ENCODE results near the gene EFNA1. TPM values are rescaled to one million over a fixed set of nuclear protein-coding genes. Genes with fewer than 3 reads are reported as not detected.
A peak's percentile ranks its signal among the peaks of the same experiment; 100 is the strongest.

Gene EFNA1
- total and polyA plus RNA-seq, 7 donors: 5.5 to 42.6 (median 15.0) TPM

GRCh38 chr1:155082301-155083051 lies 45.2 kb upstream of the EFNA1 start:
- no peak overlapping the region for H3K27ac ChIP-seq
- peaks cover 0 to 53% (median 27%) of the 10 kb centered on the region in 3 donors for H3K27me3 ChIP-seq (ENCODE audit: insufficient read depth in 3 of 3, low read length in 2 of 3)
- no peaks in the 10 kb centered on the region for H3K9me3 ChIP-seq
- intact Hi-C loops (cut with DNase I): loop anchor here (5.0 kb wide), 2 partner anchors 40 to 110 kb away; partner anchors contain the start of genes CKS1B (in 1 of the 2) and SHC1 (in 1 of the 2)
- H3K36me3 ChIP-seq (ENCODE audit: insufficient read depth in 1 of 2, low read depth in 1 of 2): no peaks in the 10 kb centered on the region
- ATAC-seq (no peak), DNase-seq (no peak)
- WGBS, 3 donors: 7 to 11% (median 9%) methylated on average over 34 to 36 of the region's 36 CpGs
- peaks cover 28% of the 10 kb centered on the region for H3K4me1 ChIP-seq
- H3K4me3 ChIP-seq: peak overlapping the region; percentile 64
- TF ChIP-seq, protein P1, sequence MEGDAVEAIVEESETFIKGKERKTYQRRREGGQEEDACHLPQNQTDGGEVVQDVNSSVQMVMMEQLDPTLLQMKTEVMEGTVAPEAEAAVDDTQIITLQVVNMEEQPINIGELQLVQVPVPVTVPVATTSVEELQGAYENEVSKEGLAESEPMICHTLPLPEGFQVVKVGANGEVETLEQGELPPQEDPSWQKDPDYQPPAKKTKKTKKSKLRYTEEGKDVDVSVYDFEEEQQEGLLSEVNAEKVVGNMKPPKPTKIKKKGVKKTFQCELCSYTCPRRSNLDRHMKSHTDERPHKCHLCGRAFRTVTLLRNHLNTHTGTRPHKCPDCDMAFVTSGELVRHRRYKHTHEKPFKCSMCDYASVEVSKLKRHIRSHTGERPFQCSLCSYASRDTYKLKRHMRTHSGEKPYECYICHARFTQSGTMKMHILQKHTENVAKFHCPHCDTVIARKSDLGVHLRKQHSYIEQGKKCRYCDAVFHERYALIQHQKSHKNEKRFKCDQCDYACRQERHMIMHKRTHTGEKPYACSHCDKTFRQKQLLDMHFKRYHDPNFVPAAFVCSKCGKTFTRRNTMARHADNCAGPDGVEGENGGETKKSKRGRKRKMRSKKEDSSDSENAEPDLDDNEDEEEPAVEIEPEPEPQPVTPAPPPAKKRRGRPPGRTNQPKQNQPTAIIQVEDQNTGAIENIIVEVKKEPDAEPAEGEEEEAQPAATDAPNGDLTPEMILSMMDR (IDR thresholded peaks at IDR 0.05): no peak

DNA sequence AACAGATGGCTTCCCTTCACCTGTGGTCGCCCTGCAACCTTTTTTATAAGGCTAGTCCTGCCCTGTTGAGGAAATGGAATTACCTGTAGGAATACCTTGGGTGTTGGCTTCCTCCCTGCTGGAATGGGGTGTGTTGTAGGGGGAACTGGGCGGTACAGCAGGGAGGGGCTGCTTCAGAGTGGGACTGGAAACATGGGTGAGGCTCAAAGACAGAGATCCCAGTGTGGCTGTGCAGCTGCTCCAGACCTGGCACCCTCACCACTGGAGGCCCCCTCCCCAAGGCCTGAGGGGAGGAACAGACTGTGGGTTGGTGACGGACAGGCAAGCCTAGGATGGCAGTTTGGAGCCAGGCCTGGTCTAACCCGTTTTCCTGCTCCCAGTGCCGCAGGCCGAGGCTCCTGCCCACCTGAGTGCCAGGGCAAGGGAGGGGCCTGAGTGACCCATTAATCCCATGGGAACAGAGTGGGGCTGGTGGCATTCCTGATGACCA lies 44.6 kb upstream of the EFNA1 start:
- no peak overlapping the region for H3K4me3 ChIP-seq
- H3K27ac ChIP-seq: no peak overlapping the region
- H3K4me1 ChIP-seq: peaks cover 28% of the 10 kb centered on the region
- H3K27me3 ChIP-seq (ENCODE audit: insufficient read depth in 3 of 3, low read length in 2 of 3): peaks cover 0 to 53% (median 27%) of the 10 kb centered on the region in 3 donors
- intact Hi-C loops (cut with DNase I): loop anchor here (5.0 kb wide), 2 partner anchors 41 to 111 kb away; partner anchors contain the start of genes CKS1B (in 1 of the 2) and SHC1 (in 1 of the 2)
- DNase-seq (no peak), ATAC-seq (no peak)
- WGBS, 3 donors: 64 to 76% (median 68%) methylated on average over 6 of the region's 6 CpGs
- TF ChIP-seq, protein P1 (IDR thresholded peaks at IDR 0.05): no peak
- no peaks in the 10 kb centered on the region for H3K9me3 ChIP-seq
- no peaks in the 10 kb centered on the region for H3K36me3 ChIP-seq (ENCODE audit: insufficient read depth in 1 of 2, low read depth in 1 of 2)

- TF ChIP-seq, protein P1 (IDR thresholded peaks at IDR 0.05): no peak
- WGBS, 3 donors: 29 to 33% (median 30%) methylated on average over 21 of the region's 21 CpGs
- Histone ChIP-seq H3K9me3 (no peaks in the 10 kb centered on the region), H3K4me1 (peaks cover 28% of the 10 kb centered on the region), H3K27me3 (ENCODE audit: insufficient read depth in 3 of 3, low read length in 2 of 3) (peaks cover 0 to 49% (median 27%) of the 10 kb centered on the region in 3 donors), H3K27ac (no peak overlapping the region), H3K36me3 (ENCODE audit: insufficient read depth in 1 of 2, low read depth in 1 of 2) (no peaks in the 10 kb centered on the region), H3K4me3 (peak overlapping the region; percentile 69)
- intact Hi-C loops (cut with DNase I): loop anchor here (1.0 to 5.0 kb wide), 4 partner anchors 22 to 112 kb away; partner anchors contain the start of genes CKS1B (in 1 of the 2) and SHC1 (in 1 of the 2)
- DNase-seq: no peak
- peak in 2 of 4 donors; percentile 0 for ATAC-seq
Measured at GRCh38 chr1:155083865-155084721, 43.6 kb upstream of the EFNA1 start.

DNA sequence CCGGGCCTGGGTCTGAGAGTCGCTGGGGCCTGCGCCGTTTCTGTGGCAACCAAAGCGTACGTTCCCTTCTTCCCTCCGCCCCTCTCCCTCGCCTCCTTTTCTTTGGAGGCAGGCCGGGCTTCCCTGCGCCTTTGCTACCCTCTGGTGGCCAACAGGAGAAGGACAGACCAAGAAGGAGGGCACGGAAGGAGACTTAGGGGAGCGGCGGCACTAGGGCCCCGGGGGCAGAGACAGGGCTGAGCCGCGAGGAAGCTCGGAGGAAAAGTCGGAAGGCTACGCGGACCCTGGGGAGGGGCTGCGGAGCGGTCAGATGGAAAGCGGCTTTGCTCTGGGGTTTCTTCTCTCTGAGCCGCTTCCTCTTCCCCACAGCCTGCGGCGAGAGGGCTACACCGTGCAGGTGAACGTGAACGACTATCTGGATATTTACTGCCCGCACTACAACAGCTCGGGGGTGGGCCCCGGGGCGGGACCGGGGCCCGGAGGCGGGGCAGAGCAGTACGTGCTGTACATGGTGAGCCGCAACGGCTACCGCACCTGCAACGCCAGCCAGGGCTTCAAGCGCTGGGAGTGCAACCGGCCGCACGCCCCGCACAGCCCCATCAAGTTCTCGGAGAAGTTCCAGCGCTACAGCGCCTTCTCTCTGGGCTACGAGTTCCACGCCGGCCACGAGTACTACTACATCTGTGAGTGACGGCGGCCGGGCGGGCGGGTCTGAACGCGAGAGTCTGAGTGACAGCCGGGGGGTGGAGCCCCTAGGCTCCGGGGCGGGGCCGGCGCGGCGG lies 42.8 kb upstream of the EFNA1 start:
- 1% methylated on average over 49 to 67 of the region's 67 CpGs for WGBS, 3 donors
- Histone ChIP-seq H3K27me3 (ENCODE audit: insufficient read depth in 3 of 3, low read length in 2 of 3) (peaks cover 0 to 41% (median 21%) of the 10 kb centered on the region in 3 donors), H3K4me3 (peak overlapping the region; percentile 69), H3K27ac (peak overlapping the region; percentile 92), H3K9me3 (no peaks in the 10 kb centered on the region), H3K36me3 (ENCODE audit: insufficient read depth in 1 of 2, low read depth in 1 of 2) (no peaks in the 10 kb centered on the region), H3K4me1 (peaks cover 22% of the 10 kb centered on the region)
- intact Hi-C loops (cut with DNase I): loop anchor here (1.0 to 5.0 kb wide), 4 partner anchors 23 to 113 kb away; partner anchors contain the start of genes CKS1B (in 1 of the 2) and SHC1 (in 1 of the 2)
- ATAC-seq (peak; percentile 88 to 92 (median 89)), DNase-seq (peak; percentile 93 to 95)
- TF ChIP-seq, protein P1 (IDR thresholded peaks at IDR 0.05): peak; percentile 92

All from psoas muscle (tissue), 8 donors.